Stimulated activated CD8-positive, alpha-beta memory T cell treated with anti-CD3 and anti-CD28 coated beads, Interleukin-4, amount 100 ng/mL, for 1 hour (primary cell): ENCODE data around the gene CACNA2D1.

ENCODE experiments used
- DNase-seq, 2 donors: peaks; one replicate each; pipeline ENCODE4 v3.0.0-alpha.2; 2020; ENCODE audit warnings: low read depth in 2 of 2, low spot score in 1 of 2

The CACNA2D1 gene

GRCh38 chr7:81902536-81902935 lies 541.0 kb downstream of the CACNA2D1 start:
- no peak for DNase-seq
